ENCODE data around the gene SLC28A1. TPM values are rescaled to one million over a fixed set of nuclear protein-coding genes. Genes with fewer than 3 reads are reported as not detected.
"Not testable (repeated sequence)": the region's sequence is repeated elsewhere in the genome, so short reads cannot be mapped to it uniquely, and the experiment has no call there.

The SLC28A1 gene
- polyA plus RNA-seq, 1 donor = 0.32 TPM

- DNase-seq = no peak
These were observed 89.3 kb downstream of the SLC28A1 start for GRCh38 chr15:84973492-84974460.

- no peak for DNase-seq
These were observed 91.4 kb downstream of the SLC28A1 start for GRCh38 chr15:84975871-84976351.

- DNase-seq = no peak
These were observed 92.4 kb downstream of the SLC28A1 start for GRCh38 chr15:84976746-84977345.

- DNase-seq = no peak
These were observed 95.2 kb downstream of the SLC28A1 start for GRCh38 chr15:84979651-84980050.

GRCh38 chr15:84980196-84981053 is 96.0 kb downstream of the SLC28A1 start:
- peak; percentile 87 for DNase-seq

- DNase-seq = peak; percentile 97
These were observed 96.7 kb downstream of the SLC28A1 start for GRCh38 chr15:84981054-84981710.

GRCh38 chr15:84981711-84982300 is 97.3 kb downstream of the SLC28A1 start, which contains the start of gene PDE8A:
Gene PDE8A (plus strand): TSS chr15:84981856. CDS start chr15:84982163, 307 bp downstream.
- peak; percentile 58 for DNase-seq

- DNase-seq = peak; percentile 30
These were observed 97.9 kb downstream of the SLC28A1 start for GRCh38 chr15:84982301-84982920.

GRCh38 chr15:84983294-84983693 is 98.8 kb downstream of the SLC28A1 start:
- DNase-seq = no peak

- DNase-seq = no peak
These were observed 99.2 kb downstream of the SLC28A1 start for GRCh38 chr15:84983711-84984110.

- DNase-seq = no peak
These were observed 100.7 kb downstream of the SLC28A1 start for GRCh38 chr15:84985158-84985557.

GRCh38 chr15:84987351-84987750 is 102.9 kb downstream of the SLC28A1 start:
- DNase-seq = not testable (repeated sequence)

- no peak for DNase-seq
These were observed 103.6 kb downstream of the SLC28A1 start for GRCh38 chr15:84987949-84988624.

- DNase-seq = no peak
These were observed 104.6 kb downstream of the SLC28A1 start for GRCh38 chr15:84988909-84989644.

- no peak for DNase-seq
These were observed 106.0 kb downstream of the SLC28A1 start for GRCh38 chr15:84990507-84990906.

GRCh38 chr15:84991014-84991712 is 106.7 kb downstream of the SLC28A1 start:
- DNase-seq = no peak

- DNase-seq = no peak
These were observed 107.9 kb downstream of the SLC28A1 start for GRCh38 chr15:84992157-84992944.
